ENCODE results near the gene PIEZO2. TPM values are rescaled to one million over a fixed set of nuclear protein-coding genes. Genes with fewer than 3 reads are reported as not detected.
A peak's percentile ranks its signal among the peaks of the same experiment; 100 is the strongest.
"Not testable (repeated sequence)": the region's sequence is repeated elsewhere in the genome, so short reads cannot be mapped to it uniquely, and the experiment has no call there.

Gene PIEZO2
- total RNA-seq, 1 donor from 2014 or later = 0.11 TPM

DNA sequence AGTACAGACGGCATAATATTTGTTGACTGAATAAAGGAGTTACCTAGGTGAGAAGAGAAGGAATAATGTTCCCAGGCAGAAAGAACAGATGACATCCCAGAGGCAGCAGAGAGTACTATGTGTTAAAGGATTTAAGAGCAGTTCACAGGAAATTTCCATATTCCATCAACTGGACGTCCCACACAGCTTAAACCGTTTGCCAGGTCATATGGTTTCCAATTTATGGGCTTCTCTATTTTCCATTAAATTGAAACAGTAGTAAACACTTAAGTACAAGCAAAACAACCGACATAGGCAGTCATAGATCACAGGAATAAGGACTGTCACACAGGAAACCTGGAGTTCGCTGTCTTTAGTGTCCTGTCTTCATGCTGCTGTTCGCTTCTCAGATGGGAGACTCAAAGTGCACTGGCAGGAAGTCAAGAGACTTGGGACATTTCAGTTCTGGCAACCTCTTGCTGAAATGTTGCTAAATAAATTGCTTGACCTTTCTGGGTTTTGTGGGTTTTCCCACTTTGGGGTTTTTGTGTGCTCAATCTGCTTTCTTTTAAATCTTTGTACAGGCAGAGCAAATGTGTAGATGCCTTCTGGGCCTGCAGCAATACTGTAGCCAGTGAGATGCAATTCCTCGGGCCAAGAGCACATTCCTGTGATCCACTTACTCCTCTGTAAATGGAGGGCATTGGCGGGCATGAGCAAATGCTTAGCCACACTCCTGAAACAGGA, 5.8 kb upstream of the PIEZO2 start:
- ATAC-seq = no peak
- DNase-seq (ENCODE audit: missing footprints) = no peak
- intact Hi-C loops (cut with DNase I) = loop anchor here (2.0 to 10.0 kb wide), 2 partner anchors 304 to 590 kb away; no protein-coding TSS in a partner anchor

DNA sequence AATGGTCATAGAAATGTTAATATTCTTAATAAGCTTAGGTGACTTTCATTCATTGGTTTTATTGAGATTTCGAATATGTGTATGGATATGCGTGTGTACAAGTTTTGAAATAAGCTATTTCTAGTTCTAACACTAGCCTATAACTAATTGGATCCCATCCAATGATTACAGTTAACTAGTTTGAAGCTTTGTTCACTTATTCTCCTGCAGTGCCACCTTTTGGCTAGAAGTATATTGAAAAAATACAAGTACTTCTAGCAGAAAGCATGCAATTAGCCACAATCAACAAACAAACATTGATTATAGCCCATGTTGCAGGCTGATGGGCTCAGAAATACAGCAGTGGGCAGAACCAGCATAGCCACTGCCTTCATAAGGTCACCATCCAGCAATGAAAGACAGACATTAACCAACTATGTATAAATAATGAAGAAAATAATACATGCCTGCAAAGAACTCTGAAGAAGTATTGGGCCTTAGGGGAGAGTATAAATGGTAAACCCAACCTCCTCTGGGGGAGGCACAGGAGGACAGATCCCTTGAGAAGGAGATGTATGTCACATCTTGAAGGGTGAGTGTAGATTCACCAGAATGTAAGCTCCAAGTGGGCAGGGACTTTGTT, 5.1 kb upstream of the PIEZO2 start:
- intact Hi-C loops (cut with DNase I) = loop anchor here (2.0 to 10.0 kb wide), 3 partner anchors 304 to 590 kb away; no protein-coding TSS in a partner anchor
- ATAC-seq (no peak), DNase-seq (ENCODE audit: missing footprints) (no peak)

DNA sequence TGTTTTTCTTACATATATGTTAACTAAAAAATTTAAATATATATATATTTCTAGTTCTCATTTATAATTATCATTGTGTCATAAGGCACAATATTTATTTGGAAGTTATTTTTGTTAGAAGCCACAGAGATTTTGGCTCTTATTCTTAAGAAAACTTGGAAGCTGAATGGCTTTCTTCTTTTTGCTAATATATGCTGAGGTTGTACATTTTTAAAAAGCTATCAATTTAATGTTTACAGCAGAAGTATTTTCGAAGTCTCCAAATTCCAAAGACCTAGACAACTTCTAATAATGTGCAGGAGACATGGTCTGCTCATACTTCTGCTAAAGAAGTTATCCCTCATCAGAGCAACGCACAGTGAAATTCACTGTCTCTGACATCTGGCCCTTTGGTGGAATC, 3.7 kb upstream of the PIEZO2 start:
- DNase-seq (ENCODE audit: missing footprints) = no peak
- intact Hi-C loops (cut with DNase I) = loop anchor here (5.0 to 10.0 kb wide), 2 partner anchors 356 to 588 kb away; no protein-coding TSS in a partner anchor
- no peak for ATAC-seq

DNA sequence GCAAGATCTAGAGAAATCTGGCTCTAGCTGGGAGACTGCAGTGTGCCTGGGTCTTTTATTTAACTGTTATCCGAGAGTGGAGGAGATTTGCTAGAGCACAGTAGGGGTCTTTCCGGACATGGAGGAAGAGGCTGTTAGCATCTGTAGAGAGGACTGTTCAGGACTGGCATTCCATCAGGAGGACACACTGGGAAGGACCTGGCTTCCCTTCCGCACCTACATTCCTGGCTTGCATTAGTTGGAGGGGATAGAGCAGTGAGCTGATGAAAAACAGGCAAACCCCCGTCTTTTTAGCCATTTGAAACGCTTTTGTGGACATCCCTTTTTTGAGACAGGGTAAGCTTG, 874 bp upstream of the PIEZO2 start:
- ATAC-seq (no peak), DNase-seq (ENCODE audit: missing footprints) (no peak)
- intact Hi-C loops (cut with DNase I) = loop anchor here (5.0 to 10.0 kb wide), 2 partner anchors 353 to 585 kb away; no protein-coding TSS in a partner anchor

DNA sequence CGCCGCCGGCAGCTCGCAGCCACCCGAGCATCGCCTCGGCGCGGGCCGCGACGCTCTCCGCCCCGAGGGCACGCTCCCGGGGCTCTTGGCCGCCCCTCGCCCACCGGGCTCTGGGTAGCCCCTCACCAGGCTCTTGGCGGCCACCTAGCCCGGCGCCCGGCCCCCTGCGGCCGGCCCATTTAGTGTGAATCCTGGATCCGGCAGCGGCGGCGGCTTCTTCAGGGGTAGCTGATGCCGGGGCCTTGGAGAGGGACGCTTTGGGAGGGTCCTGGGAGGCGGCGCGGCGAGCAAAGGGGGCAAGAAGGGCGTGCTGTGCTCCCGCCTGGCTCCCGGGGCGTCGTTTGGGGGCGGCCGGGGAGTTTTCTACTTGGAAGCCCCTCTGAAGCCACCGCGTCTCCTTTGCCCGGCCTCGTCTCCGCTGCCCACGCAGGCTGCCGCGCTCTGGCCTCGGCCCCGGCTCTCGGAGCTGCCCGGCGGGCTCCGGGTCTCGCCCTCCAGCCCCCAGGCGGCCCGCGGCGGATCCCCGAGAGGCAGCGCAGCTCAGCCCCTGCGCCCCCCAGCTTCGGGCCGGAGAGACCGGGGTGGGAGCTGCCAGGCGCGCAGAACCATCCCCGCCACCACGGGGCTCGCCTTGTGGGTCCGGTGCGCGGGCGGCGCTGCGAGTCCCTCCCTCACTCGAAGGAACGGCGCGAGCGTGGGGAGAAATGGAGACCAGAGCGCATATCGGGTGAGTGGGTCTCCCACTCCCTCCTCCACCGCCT, 509 bp downstream of the PIEZO2 start:
- DNase-seq (ENCODE audit: missing footprints) (no peak), ATAC-seq (no peak)
- intact Hi-C loops (cut with DNase I) = no loop called here

DNA sequence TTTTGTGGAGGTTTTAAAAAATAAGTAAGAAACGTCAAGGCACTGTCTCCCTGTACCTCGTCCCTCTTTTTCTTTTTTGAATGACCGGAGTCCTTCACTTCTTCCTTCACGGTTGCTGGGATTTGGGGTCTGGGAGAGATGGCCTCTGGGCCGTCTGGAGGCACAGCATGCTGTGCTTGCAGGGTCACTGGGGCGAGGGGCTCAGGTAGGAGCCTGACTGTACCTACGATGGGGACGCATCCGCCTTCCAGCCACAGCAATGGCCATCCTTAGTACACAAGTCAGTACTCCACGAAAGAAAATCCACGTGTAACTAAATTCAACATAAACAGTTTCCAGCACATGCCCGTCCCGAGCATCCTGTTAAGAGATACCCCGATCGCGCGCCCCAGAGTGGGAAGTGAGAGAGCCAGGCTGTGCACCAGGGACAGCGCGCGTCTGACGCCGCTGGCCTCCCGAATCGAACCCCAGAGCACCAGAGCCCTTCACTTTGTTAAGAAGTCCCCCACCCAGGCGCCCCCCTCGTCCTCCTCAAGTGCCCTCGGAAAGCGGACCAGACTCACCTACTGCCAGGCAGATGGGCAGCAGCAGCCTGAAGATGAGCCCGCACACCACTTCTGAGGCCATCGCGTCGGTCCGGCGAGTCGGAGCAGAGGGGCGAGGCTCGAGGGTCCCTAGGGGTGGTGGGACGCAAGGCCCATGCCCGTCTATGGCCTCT, 1.2 kb downstream of the PIEZO2 start:
- intact Hi-C loops (cut with DNase I) = no loop called here
- ATAC-seq = no peak

DNA sequence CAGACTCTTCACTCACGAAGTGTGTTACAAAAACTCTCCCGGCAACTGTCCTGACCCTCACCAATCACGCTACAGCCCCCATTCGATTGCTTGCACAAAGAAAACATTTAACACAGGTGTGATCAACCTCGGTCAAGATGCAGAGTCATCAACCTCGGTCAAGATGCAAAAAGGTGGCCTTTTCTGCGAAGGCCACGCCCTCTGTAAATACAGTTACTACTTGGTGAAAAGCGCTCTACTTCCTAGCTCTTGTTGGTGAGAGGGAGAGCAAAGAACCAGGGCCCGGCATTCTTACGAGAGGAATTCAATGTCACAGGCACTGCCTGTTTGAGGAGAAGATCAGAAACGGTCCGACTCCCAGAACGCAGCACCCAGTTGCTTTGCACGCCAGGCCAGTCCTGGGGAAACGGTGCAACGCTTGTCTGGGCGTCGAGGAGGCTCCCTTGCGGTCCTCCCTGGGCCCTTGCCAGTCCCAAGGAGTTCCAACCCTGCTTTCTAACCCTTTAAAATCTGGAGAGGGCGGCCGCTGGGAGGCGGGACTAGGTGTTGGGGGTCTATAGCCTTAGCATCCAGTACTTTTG, 1.9 kb downstream of the PIEZO2 start:
- ATAC-seq (no peak), DNase-seq (ENCODE audit: missing footprints) (no peak)
- intact Hi-C loops (cut with DNase I) = no loop called here

More for the DNA sequence above, 1.2 kb downstream of the PIEZO2 start:
- DNase-seq (ENCODE audit: missing footprints) = no peak

DNA sequence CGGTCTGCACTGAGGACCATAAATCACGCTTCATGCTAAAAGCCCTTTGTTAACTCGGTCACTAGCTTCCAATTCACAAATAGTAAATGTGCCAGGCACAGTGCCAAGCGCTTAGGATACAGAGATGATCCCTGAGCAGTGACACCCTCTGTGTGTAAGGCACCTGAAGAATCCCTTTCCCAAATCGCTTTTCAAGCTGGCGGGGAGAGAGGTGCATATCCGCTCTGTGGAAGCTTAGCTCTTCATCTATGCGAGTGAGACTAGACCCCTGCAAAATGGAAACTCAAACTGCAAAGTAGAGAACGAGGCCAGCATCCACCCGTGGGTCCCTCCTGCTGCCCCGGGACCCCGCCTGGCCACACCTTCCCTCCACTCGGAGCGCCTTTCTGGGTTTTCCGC, 2.4 kb downstream of the PIEZO2 start:
- ATAC-seq (no peak), DNase-seq (ENCODE audit: missing footprints) (no peak)
- intact Hi-C loops (cut with DNase I) = no loop called here

DNA sequence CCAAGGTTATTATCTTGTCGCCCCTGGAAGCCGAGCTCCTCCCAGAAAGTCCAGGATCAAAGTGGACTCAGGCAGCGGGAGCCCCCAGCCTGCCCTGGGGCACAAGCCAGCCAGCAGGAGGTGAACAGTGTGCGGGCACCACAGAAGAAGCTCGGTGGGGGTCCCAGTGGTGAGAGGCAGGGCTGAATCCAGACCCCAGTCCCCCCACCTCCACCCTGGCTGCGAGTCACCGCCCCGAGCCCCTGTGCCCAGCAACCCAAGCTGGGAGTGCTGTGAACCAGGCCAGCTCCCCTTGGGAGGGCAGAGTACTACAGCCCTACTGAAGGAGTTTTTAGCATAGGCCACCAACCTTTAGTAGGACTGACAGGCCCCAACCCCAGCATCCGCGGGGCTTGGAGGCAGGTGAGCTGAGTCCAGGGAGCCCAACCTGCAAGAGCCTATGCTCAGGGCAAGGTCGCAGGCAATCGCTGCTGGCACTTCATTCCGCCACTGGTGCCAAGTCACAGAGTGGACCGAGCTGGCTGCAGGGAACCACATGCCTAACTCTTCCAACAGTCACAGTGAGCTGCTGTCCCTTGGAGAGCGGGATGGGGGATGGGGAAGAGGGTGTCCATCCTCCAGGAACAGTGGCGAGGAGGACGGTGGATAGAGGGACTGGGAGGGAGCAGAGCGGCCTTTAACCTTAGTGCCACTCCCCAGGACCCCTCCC, 3.0 kb downstream of the PIEZO2 start:
- ATAC-seq (peak; percentile 91), DNase-seq (ENCODE audit: missing footprints) (no peak)
- intact Hi-C loops (cut with DNase I) = no loop called here

DNA sequence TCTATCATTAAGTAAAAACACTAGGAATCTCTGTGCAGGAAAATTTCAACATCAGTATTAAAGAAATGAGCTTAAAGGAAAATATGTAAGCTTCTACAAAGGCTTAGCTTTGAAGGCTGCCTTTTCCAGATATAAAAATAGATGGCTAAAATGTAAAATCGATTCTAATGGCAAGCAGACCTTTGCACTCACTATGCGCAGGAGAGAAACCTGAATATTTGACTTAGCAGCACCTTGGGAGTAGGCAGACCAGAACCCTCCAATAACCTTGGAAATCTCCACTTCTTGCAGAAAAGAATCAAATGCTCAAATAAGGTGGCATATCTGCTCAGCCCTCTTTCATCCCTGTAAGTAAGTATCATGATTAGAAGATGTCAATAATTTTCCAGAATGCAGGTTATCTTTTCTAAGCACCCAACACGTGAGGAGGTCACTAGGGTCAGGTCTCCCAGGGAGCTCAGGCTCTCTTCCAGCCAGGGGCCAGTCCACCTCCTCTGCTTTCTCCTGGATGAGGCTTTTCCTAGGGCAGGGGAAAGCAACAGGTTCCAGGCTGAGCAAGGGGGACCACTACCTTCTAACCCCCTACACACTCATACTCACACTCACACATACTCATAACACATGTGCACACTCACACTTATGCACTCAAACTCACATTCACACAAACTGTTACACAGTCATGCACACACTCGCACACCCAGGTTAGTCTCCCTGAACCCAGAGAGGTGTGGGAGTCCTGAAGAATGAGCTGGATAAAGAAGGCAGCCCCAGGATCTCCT, 3.8 kb downstream of the PIEZO2 start:
- ATAC-seq = no peak
- no peak for DNase-seq (ENCODE audit: missing footprints)
- intact Hi-C loops (cut with DNase I) = no loop called here

DNA sequence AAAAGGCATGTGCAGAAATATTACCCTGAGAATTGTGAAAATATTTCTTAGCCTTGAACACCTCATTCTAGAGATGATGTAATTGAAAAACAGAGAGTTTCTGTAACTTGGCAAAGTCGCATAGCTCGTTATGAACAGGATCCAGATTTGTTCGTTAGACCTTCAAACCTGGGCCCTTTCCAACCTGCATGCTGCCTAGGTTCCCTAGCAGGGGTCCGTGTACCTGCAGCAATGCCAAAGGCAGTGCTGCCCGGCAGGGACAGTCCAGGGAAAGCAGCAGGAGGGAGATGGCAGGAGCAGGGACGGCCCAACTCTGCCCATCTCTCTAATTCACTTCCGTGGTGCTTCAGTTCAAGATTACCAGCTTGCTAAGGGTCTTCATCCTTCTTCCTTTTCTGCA, 12.0 kb downstream of the PIEZO2 start:
- DNase-seq (ENCODE audit: missing footprints) (no peak), ATAC-seq (no peak)
- intact Hi-C loops (cut with DNase I) = no loop called here

DNA sequence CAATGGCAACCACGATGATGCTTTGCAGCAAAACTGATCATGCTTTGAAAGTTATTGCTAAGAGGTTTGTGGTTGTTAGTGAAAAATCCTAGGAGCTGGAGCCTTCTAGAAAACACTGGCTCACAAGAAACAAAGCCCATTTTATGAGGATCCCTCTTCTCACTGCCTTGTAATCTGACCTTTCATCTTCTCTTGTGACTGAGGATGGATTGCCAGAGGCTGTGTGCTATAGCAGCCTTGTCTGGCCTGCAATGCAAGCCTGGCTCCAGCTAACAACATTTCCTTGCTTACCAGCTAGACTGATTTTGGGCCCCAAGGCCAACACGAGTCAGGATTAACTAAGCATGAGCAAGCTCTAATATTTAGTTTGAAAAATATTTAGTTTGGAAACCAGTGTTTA, 13.1 kb downstream of the PIEZO2 start:
- ATAC-seq (no peak), DNase-seq (ENCODE audit: missing footprints) (no peak)
- intact Hi-C loops (cut with DNase I) = no loop called here

DNA sequence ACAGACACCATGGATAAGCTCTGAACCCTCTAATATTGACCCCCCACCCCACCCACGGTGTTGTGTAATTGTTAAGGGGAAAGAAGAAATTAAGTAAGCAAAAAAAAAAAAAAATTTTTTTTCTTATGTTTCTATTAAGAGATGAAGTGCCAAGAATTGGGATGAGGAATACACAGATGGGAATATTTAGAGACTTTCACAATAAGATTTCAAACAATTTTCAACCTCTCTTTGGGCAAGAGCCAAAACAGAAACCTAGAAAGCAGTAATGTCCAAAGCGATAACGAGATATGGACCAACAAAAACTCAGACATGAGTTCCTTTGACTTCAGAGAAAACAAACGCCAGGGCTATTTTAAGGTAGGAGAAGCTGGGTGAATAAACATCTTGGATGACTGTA, 14.4 kb downstream of the PIEZO2 start:
- no peak for ATAC-seq
- intact Hi-C loops (cut with DNase I) = no loop called here
- DNase-seq (ENCODE audit: missing footprints) = no peak

DNA sequence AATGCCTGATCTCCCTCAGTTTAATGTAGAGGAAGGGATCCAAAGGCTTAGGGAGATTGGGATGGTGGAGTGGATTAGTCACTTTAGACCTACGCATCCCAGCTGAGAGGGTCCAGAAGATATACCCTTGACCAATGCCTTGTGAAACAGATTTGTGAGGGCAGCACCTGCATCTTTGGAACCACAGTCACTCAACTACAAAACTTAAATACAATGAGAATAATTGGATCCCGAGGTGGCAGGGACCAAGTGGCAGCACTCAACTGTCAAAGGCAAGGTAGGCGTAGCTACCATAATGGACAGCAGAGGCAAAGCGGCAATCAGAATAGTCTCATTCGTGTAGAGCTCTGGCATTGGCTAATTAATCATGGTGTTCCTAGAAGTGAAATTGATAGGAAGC, 20.3 kb downstream of the PIEZO2 start:
- intact Hi-C loops (cut with DNase I); ATAC-seq; DNase-seq (ENCODE audit: missing footprints): not testable (repeated sequence)

DNA sequence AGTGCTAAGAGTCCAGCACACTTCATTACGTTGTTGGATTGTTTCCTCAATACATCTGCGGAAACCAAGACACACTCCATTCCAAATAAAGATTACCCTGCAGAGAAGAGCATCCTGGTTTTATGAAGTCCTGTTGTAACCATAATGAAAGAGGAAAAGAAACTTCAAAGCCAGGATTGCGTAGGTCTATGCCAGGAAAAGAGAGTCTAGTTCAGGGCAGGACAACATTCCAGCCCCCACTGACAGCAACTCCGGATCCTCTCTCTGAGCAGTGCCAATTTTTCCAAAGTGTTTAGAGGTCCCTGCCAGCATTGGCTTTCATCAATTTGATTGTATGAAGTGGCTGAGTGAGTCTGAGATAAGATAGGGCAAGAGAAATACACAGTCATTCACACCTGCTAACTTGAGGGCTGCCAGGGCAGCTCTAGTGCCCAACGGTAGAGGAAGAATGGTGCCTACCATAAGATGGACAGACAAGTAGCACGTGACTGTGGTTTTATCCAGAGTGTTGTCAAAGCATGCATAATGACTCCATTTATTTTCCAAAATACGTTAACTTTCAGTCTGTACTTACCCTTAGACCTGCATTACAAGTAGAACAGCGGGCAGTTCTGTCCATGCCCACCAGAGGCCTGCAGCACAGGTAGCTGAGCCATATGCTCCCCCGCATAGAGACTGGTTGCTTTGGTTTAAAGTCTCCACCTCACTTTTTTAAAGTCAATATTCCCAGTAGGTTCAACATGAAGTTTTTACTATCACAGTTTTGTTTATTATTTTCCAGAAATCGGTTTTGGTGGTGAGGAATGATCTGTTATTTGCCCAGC, 23.7 kb downstream of the PIEZO2 start:
- no peak for DNase-seq (ENCODE audit: missing footprints)
- no peak for ATAC-seq
- intact Hi-C loops (cut with DNase I) = no loop called here

DNA sequence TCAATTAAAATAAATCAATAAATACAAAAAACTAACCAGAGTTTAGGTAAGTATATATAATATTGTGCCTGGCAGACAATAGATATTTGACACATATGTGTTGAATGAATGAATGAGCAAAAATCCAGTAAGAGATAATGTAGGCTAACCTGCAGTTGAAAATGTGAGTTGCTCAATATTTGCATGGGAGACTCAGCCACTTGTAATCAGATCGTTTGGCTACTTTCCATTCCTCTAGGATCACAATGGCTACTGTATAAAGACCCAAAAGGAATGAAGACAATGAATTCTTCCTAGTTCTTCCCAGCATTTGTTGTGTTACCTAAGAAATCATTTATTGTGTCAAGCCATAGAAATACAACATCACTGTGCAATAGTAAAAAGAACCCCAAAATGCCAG, 25.3 kb downstream of the PIEZO2 start:
- intact Hi-C loops (cut with DNase I) = no loop called here
- ATAC-seq (no peak), DNase-seq (ENCODE audit: missing footprints) (no peak)

DNA sequence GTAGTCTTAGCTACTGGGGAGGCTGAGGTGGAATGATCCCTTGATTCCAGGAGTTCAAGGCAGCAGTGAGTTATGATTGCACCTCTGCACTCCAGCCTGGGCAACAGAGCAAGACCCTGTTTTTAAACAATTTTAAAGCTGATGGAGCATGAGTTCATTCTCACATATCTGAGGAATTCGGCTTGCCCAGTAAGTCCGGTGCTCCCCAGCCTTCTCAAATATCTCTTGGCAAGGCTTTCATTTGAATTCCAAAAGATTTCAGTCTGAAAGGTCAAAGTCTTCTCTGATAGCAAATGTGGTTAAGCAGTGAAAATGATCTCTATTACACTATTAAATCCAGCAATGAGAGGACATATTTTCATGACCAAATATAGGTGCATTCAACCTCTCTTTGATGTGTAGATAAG, 27.9 kb downstream of the PIEZO2 start:
- intact Hi-C loops (cut with DNase I) = no loop called here
- ATAC-seq (no peak), DNase-seq (ENCODE audit: missing footprints) (no peak)
